Measurements from ENCODE around the gene AXIN1. TPM values are rescaled to one million over a fixed set of nuclear protein-coding genes. Genes with fewer than 3 reads are reported as not detected.
"Not testable (repeated sequence)": the region's sequence is repeated elsewhere in the genome, so short reads cannot be mapped to it uniquely, and the experiment has no call there.

The AXIN1 gene
- total and polyA plus RNA-seq, 5 donors from 2014 or later, result 1.1 to 45.2 (median 1.7) TPM

DNA sequence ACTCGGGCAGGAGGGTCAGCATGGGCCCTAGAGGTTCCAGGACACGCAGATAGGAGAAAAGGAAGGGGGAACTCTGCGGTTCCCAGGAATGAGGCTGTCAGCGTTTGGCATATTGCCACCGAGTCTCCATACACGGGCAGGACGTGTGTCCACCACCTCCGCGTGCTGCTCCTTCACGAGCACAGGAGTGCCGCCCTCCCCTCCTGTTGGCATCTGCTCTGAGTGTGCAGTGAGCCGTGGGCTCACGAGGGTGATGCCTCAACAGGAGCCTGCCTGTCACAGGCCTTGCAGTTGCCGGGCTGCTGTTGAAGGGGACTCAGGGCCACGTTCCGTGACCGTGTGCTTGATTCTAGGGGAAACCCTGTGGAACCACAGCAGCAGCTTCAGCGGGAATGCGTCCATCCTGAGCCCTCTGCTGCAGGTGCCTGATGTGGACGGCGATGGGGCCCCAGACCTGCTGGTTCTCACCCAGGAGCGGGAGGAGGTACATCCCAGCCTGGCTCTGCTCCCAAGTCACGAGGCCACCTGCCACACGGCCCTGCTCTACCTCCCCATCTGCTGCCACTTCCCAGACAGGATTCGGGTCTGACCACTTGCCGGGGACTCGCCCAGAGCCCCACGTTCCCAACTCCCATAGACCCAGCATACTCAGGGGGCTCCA is 91.4 kb downstream of the AXIN1 start:
- Mint-ChIP-seq H3K36me3 (peaks cover 21% of the 10 kb centered on the region), H3K9me3 (no peaks in the 10 kb centered on the region), H3K4me3 (no peak overlapping the region), H3K4me1 (peaks cover 0 to 5% (median under 1%) of the 10 kb centered on the region in 4 donors), H3K27me3 (no peaks in the 10 kb centered on the region), H3K27ac (peak overlapping the region in 1 of 3 donors; percentile 71)
- Histone ChIP-seq H3K9me3 (ENCODE audit: control insufficient read depth in 2 of 2, low read length in 2 of 2) (no peaks in the 10 kb centered on the region), H3K4me1 (ENCODE audit: control insufficient read depth, insufficient read depth, low read length, poor library complexity, severe bottlenecking) (no peaks in the 10 kb centered on the region), H3K36me3 (ENCODE audit: control insufficient read depth, insufficient read depth, low read length) (peaks cover 7% of the 10 kb centered on the region), H3K4me3 (ENCODE audit: low read depth, low read length) (no peak overlapping the region), H3K27me3 (ENCODE audit: control insufficient read depth, insufficient read depth, low read length) (no peaks in the 10 kb centered on the region), H3K27ac (ENCODE audit: insufficient read depth, low read length, poor library complexity, severe bottlenecking) (no peak overlapping the region)
- DNase-seq (no peak), ATAC-seq (ENCODE audit: low read depth in 2 of 2) (no peak)

DNA sequence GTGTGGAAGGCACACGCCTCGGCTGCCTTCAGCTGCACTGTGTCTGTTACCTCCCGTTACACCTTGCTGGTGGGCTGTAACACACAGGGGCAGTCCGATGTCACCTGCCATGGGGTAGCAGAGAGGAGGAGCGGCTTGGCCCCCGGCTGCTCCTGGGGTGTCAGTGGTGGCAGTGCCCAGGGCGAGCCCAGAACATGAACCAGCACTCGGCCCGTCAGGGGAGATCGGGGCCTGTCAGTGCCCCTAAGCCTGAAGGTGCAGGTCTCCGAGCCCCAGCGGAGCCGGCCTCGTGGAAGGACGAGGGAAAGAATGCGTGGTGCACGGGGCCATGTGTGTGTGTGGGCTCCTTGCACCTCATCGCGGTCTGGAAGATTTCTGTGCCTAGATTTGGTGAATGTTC is 92.2 kb downstream of the AXIN1 start:
- peaks cover 25% of the 10 kb centered on the region for H3K36me3 Mint-ChIP-seq
- peaks cover 0 to 6% (median 4%) of the 10 kb centered on the region in 4 donors for H3K4me1 Mint-ChIP-seq

DNA sequence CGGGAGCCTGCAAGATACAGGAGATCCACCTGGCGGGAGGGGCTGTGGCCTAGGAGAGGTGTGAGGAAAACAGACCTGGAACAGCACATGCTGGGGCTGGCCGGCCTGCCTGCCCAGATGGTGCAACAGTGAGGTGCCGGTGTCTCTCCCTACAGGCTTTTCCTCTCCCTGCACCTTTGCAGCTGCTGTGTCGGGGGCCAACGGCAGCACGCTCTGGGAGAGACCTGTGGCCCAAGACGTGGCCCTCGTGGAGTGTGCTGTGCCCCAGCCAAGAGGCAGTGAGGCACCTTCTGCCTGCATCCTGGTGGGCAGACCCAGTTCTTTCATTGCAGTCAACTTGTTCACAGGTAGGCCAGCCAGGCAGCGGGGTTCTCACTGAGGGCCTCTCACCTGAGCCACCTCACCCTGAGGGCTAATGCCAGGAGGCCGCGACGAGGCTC is 92.7 kb downstream of the AXIN1 start:
- H3K9me3 ChIP-seq (ENCODE audit: control insufficient read depth in 2 of 2, low read length in 2 of 2), result no peaks in the 10 kb centered on the region
- Mint-ChIP-seq H3K4me1 (peaks cover 0 to 7% (median 5%) of the 10 kb centered on the region in 4 donors), H3K27me3 (no peaks in the 10 kb centered on the region), H3K36me3 (peaks cover 25% of the 10 kb centered on the region), H3K27ac (no peak overlapping the region), H3K9me3 (no peaks in the 10 kb centered on the region), H3K4me3 (no peak overlapping the region)
- no peaks in the 10 kb centered on the region for H3K4me1 ChIP-seq (ENCODE audit: control insufficient read depth, insufficient read depth, low read length, poor library complexity, severe bottlenecking)
- DNase-seq (no peak), ATAC-seq (ENCODE audit: low read depth in 2 of 2) (no peak)
- H3K36me3 ChIP-seq (ENCODE audit: control insufficient read depth, insufficient read depth, low read length), result peaks cover 6% of the 10 kb centered on the region
- H3K27ac ChIP-seq (ENCODE audit: insufficient read depth, low read length, poor library complexity, severe bottlenecking), result no peak overlapping the region
- H3K4me3 ChIP-seq (ENCODE audit: low read depth, low read length), result no peak overlapping the region
- no peaks in the 10 kb centered on the region for H3K27me3 ChIP-seq (ENCODE audit: control insufficient read depth, insufficient read depth, low read length)

More for the DNA sequence above, 92.2 kb downstream of the AXIN1 start:
- Histone ChIP-seq H3K4me3 (ENCODE audit: low read depth, low read length) (no peak overlapping the region), H3K36me3 (ENCODE audit: control insufficient read depth, insufficient read depth, low read length) (peaks cover 7% of the 10 kb centered on the region), H3K9me3 (ENCODE audit: control insufficient read depth in 2 of 2, low read length in 2 of 2) (no peaks in the 10 kb centered on the region), H3K4me1 (ENCODE audit: control insufficient read depth, insufficient read depth, low read length, poor library complexity, severe bottlenecking) (no peaks in the 10 kb centered on the region), H3K27me3 (ENCODE audit: control insufficient read depth, insufficient read depth, low read length) (no peaks in the 10 kb centered on the region), H3K27ac (ENCODE audit: insufficient read depth, low read length, poor library complexity, severe bottlenecking) (no peak overlapping the region)
- H3K4me3 Mint-ChIP-seq, result no peak overlapping the region
- peak overlapping the region in 1 of 3 donors; percentile 42 for H3K27ac Mint-ChIP-seq
- DNase-seq (no peak), ATAC-seq (ENCODE audit: low read depth in 2 of 2) (no peak)
- no peaks in the 10 kb centered on the region for H3K27me3 Mint-ChIP-seq
- no peaks in the 10 kb centered on the region for H3K9me3 Mint-ChIP-seq

DNA sequence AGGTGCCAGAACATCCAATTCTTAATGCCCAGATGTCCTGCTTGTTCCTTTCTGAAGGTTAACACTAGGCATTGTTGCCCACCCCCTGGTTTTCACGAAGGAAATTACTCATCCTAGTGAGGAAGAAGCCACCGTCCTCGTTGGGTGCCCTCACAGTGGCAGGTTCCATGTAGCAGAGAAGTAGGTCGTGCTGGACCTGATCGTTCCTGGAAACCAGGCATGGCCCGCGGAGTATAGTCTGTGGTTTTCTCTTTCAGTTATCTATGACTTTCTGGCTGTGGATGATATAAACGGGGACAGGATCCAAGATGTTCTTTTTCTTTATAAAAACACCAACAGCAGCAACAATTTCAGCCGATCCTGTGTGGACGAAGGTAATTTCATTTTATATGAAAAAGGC is 93.3 kb downstream of the AXIN1 start:
- H3K4me3 ChIP-seq (ENCODE audit: low read depth, low read length), result no peak overlapping the region
- Mint-ChIP-seq H3K36me3 (peaks cover 26% of the 10 kb centered on the region), H3K4me3 (no peak overlapping the region), H3K27ac (no peak overlapping the region), H3K4me1 (peaks cover 0 to 8% (median 5%) of the 10 kb centered on the region in 4 donors), H3K27me3 (no peaks in the 10 kb centered on the region), H3K9me3 (no peaks in the 10 kb centered on the region)
- no peak overlapping the region for H3K27ac ChIP-seq (ENCODE audit: insufficient read depth, low read length, poor library complexity, severe bottlenecking)
- no peak for DNase-seq
- H3K27me3 ChIP-seq (ENCODE audit: control insufficient read depth, insufficient read depth, low read length), result no peaks in the 10 kb centered on the region
- H3K36me3 ChIP-seq (ENCODE audit: control insufficient read depth, insufficient read depth, low read length), result peaks cover 5% of the 10 kb centered on the region
- ATAC-seq (ENCODE audit: low read depth in 2 of 2), result no peak
- H3K4me1 ChIP-seq (ENCODE audit: control insufficient read depth, insufficient read depth, low read length, poor library complexity, severe bottlenecking), result peaks cover under 1% of the 10 kb centered on the region
- H3K9me3 ChIP-seq (ENCODE audit: control insufficient read depth in 2 of 2, low read length in 2 of 2), result no peaks in the 10 kb centered on the region

DNA sequence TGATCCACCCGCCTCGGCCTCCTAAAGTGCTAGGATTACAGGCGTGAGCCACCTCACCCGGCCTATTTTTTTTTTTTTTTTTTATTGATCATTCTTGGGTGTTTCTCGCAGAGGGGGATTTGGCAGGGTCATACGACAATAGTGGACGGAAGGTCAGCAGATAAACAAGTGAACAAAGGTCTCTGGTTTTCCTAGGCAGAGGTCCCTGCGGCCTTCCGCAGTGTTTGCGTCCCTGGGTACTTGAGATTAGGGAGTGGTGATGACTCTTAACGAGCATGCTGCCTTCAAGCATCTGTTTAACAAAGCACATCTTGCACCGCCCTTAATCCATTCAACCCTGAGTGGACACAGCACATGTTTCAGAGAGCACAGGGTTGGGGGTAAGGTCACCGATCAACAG is 94.4 kb downstream of the AXIN1 start:
- not testable (repeated sequence) for H3K4me3 Mint-ChIP-seq; H3K27me3 Mint-ChIP-seq; H3K27ac Mint-ChIP-seq; H3K4me3 ChIP-seq (ENCODE audit: low read depth, low read length); H3K36me3 ChIP-seq (ENCODE audit: control insufficient read depth, insufficient read depth, low read length); ATAC-seq (ENCODE audit: low read depth in 2 of 2); H3K9me3 ChIP-seq (ENCODE audit: control insufficient read depth in 2 of 2, low read length in 2 of 2); H3K27me3 ChIP-seq (ENCODE audit: control insufficient read depth, insufficient read depth, low read length); DNase-seq; H3K27ac ChIP-seq (ENCODE audit: insufficient read depth, low read length, poor library complexity, severe bottlenecking); H3K9me3 Mint-ChIP-seq
- peaks cover 12% of the 10 kb centered on the region for H3K4me1 ChIP-seq (ENCODE audit: control insufficient read depth, insufficient read depth, low read length, poor library complexity, severe bottlenecking)
- peaks cover 29% of the 10 kb centered on the region for H3K36me3 Mint-ChIP-seq
- peaks cover 0 to 17% (median 7%) of the 10 kb centered on the region in 4 donors for H3K4me1 Mint-ChIP-seq

DNA sequence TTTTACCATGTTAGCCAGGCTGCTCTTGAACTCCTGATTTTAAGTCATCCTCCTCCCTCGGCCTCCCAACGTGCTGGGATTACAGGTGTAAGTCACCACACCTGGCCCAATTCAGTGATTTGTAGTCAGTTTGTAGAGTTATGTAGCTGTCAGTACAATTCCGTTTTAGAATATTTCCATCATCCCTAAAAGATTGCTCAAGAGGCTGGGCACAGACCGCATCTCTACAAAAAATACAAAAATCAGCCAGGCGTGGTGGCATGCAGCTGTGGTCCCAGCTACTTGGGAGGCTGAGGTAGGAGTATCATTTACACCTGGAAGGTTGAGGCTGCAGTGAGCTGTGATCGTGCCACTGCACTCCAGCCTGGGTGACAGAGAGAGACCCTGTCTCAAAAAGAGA is 97.3 kb downstream of the AXIN1 start:
- Mint-ChIP-seq H3K27ac (peak overlapping the region in 1 of 3 donors; percentile 48), H3K27me3 (no peaks in the 10 kb centered on the region), H3K9me3 (no peaks in the 10 kb centered on the region), H3K36me3 (peaks cover 26% of the 10 kb centered on the region), H3K4me3 (no peak overlapping the region), H3K4me1 (peaks cover 0 to 27% (median 16%) of the 10 kb centered on the region in 4 donors)
- no peak overlapping the region for H3K4me3 ChIP-seq (ENCODE audit: low read depth, low read length)
- no peaks in the 10 kb centered on the region for H3K27me3 ChIP-seq (ENCODE audit: control insufficient read depth, insufficient read depth, low read length)
- DNase-seq, result no peak
- H3K9me3 ChIP-seq (ENCODE audit: control insufficient read depth in 2 of 2, low read length in 2 of 2), result no peaks in the 10 kb centered on the region
- H3K36me3 ChIP-seq (ENCODE audit: control insufficient read depth, insufficient read depth, low read length), result peaks cover 3% of the 10 kb centered on the region
- H3K27ac ChIP-seq (ENCODE audit: insufficient read depth, low read length, poor library complexity, severe bottlenecking), result no peak overlapping the region
- no peak for ATAC-seq (ENCODE audit: low read depth in 2 of 2)
- H3K4me1 ChIP-seq (ENCODE audit: control insufficient read depth, insufficient read depth, low read length, poor library complexity, severe bottlenecking), result peaks cover 21% of the 10 kb centered on the region

DNA sequence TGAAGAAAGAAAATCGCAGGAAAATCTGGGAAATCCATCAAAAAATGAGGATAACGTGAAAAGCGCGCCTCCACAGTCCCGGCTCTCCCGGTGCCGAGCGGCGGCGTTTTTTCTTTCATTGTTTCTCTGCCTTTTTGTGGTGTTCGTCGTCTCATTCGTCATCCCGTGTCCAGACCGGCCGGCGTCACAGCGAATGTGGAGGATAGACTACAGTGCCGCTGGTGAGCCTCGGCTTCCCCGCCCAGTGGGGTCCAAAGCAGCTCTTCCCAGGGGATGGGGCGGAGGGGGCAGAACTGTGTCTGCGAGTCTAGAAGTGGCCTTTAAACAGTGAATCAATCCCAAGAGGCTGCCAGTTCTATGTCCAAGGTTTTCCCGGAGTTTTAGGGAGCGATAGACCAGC is 98.1 kb downstream of the AXIN1 start:
- Histone ChIP-seq H3K27ac (ENCODE audit: insufficient read depth, low read length, poor library complexity, severe bottlenecking) (no peak overlapping the region), H3K4me1 (ENCODE audit: control insufficient read depth, insufficient read depth, low read length, poor library complexity, severe bottlenecking) (peaks cover 21% of the 10 kb centered on the region), H3K4me3 (ENCODE audit: low read depth, low read length) (no peak overlapping the region), H3K27me3 (ENCODE audit: control insufficient read depth, insufficient read depth, low read length) (no peaks in the 10 kb centered on the region), H3K9me3 (ENCODE audit: control insufficient read depth in 2 of 2, low read length in 2 of 2) (no peaks in the 10 kb centered on the region), H3K36me3 (ENCODE audit: control insufficient read depth, insufficient read depth, low read length) (no peaks in the 10 kb centered on the region)
- peak overlapping the region in 1 of 3 donors; percentile 91 for H3K27ac Mint-ChIP-seq
- H3K9me3 Mint-ChIP-seq, result no peaks in the 10 kb centered on the region
- H3K4me3 Mint-ChIP-seq, result no peak overlapping the region
- H3K36me3 Mint-ChIP-seq, result peaks cover 25% of the 10 kb centered on the region
- DNase-seq, result no peak
- H3K27me3 Mint-ChIP-seq, result no peaks in the 10 kb centered on the region
- ATAC-seq (ENCODE audit: low read depth in 2 of 2), result no peak
- peaks cover 0 to 27% (median 16%) of the 10 kb centered on the region in 4 donors for H3K4me1 Mint-ChIP-seq

DNA sequence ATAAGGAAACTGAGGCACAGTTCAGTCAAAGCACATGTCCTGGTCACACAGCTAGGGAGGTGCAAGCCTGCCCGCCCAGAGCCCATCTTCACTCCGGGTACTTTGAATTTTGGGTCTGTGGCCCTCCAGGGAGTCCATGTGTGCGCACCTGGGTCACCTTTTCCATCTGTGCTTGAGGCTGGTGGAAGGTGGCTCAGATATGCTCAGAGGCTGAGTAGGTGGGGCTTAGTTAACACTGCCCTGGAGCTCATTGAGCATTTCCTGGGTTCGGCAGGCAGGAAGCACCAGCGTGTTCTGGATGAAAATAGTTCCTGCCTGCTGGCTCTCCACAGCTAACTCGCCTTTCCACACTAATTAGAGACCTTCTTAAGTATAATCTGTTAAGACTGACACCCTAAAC is 98.7 kb downstream of the AXIN1 start:
- H3K36me3 Mint-ChIP-seq, result peaks cover 21% of the 10 kb centered on the region
- H3K4me3 ChIP-seq (ENCODE audit: low read depth, low read length), result no peak overlapping the region
- H3K9me3 ChIP-seq (ENCODE audit: control insufficient read depth in 2 of 2, low read length in 2 of 2), result no peaks in the 10 kb centered on the region
- no peaks in the 10 kb centered on the region for H3K36me3 ChIP-seq (ENCODE audit: control insufficient read depth, insufficient read depth, low read length)
- peaks cover 0 to 27% (median 16%) of the 10 kb centered on the region in 4 donors for H3K4me1 Mint-ChIP-seq
- peaks cover 21% of the 10 kb centered on the region for H3K4me1 ChIP-seq (ENCODE audit: control insufficient read depth, insufficient read depth, low read length, poor library complexity, severe bottlenecking)
- H3K27me3 Mint-ChIP-seq, result no peaks in the 10 kb centered on the region
- H3K4me3 Mint-ChIP-seq, result peak overlapping the region in 1 of 4 donors; percentile 48
- no peaks in the 10 kb centered on the region for H3K27me3 ChIP-seq (ENCODE audit: control insufficient read depth, insufficient read depth, low read length)
- peak overlapping the region in 2 of 3 donors; percentile 73 to 91 for H3K27ac Mint-ChIP-seq
- ATAC-seq (ENCODE audit: low read depth in 2 of 2) (no peak), DNase-seq (peak in 1 of 3 donors; percentile 56)
- H3K27ac ChIP-seq (ENCODE audit: insufficient read depth, low read length, poor library complexity, severe bottlenecking), result no peak overlapping the region
- no peaks in the 10 kb centered on the region for H3K9me3 Mint-ChIP-seq
